Stimulated activated naive CD8-positive, alpha-beta T cell treated with anti-CD3 and anti-CD28 coated beads, Interleukin-15, Interleukin-2, amounts not matched to agents 100 U/mL and 50 U/mL, for 24 hours (primary cell): ENCODE results near the gene YPEL2.

Experiments used
- ATAC-seq: fragments of 150-1000 bp; cut with Tn5 transposase; one replicate; pipeline ENCODE4 v1.10.0; 2021
- DNase-seq: peaks from one replicate; pipeline ENCODE4 v3.0.0; 2021

YPEL2 gene

DNA sequence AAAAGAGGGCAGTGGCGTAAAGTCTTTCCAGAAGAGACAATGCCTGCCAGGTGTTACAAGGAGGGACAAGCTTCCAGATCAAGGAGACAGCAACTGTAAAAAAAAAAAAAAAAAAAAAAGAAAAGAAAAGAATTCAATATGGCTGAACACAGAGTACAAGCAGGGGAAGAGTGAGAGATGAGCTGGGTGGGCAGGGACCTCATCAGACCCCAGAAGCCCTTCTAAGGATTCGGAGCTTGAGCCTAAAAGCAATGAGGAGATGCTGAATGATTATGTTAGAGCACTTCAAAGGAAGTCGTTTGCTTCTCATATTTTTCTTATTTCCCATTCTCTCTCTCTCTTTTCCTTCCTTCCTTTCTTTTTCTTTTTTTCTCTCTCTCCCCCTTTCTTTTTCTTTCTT lies 103.0 kb downstream of the YPEL2 start:
- ATAC-seq (no peak), DNase-seq (no peak)

DNA sequence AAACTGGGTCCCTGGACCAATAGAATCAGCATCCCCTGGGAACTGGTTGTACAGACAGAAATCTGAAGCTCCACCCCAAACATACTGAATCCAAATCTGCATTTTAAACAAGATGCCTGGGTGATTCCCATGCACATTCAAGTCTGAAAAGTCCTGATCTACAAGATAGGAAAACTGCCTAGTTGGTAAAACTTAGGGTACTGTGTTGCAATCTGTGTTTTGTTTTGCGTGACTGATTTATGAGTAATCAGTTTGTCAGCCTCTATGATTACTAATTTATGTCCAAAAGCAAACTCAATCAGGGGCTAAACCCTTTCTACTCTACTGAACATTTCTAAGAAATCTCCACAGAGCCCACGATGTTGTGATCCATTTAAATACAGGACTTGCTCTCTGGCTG lies 103.8 kb downstream of the YPEL2 start:
- DNase-seq (no peak), ATAC-seq (peak; percentile 90)

DNA sequence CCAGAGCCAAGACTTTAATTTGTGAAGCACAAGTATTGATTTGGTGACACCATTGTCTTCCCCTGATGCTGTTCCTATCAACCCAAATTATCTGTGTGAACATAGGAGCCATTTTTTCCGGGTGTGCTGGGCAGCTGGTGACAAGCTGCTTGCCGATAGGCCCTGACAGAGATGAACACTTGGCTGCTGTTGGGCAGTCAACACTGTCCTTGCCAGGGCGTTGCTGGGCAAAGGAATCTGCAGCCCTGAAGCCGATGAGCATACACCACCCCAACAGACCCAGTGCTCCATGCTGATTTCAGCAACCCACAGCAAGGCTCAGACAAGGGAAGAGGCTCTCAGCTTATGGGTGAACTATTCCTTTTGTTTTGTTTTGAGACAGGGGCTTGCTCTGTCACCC lies 105.4 kb downstream of the YPEL2 start:
- ATAC-seq (no peak), DNase-seq (no peak)

DNA sequence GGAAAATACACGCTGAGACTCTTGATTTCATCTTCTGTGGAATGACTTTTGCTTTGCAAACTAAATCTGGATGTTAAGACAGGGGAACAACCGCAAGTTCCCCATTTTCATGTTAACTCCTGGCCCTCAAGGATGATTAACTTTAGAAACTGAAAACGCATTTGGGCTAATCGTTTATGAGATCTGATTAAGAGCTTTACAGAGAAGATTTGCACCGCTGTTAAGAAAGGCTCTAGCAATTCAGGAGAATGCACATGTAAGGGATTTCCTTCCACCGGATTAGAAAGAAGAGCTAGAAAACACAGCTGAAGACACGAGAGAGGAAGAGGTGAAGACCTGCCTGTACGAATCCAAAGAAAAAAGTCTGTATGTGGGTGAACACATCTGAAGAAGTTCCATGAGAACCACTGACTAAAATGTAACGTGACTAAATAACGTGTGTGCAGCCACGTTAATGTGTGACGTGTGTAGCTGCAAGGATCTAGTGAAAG lies 106.4 kb downstream of the YPEL2 start:
- DNase-seq (no peak), ATAC-seq (no peak)

DNA sequence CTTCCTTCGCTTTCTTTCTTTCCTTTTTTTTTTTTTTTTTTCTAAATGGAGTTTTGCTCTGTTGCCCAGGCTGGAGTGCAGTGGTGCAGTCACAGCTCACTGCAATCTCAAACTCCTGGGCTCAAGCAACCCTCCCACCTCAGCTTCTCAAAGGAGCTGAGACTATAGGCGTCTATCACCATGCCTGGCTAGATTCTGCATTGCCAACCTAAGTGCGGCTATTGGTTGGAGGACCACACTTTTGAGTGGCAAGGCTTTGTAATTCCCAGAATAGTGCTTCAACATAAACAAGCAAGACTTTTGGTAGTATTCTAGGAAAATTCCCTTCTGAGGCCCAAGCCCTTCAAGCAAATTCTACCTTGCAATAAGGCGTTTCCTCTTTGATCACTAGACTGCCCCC lies 107.8 kb downstream of the YPEL2 start:
- ATAC-seq (no peak), DNase-seq (no peak)

DNA sequence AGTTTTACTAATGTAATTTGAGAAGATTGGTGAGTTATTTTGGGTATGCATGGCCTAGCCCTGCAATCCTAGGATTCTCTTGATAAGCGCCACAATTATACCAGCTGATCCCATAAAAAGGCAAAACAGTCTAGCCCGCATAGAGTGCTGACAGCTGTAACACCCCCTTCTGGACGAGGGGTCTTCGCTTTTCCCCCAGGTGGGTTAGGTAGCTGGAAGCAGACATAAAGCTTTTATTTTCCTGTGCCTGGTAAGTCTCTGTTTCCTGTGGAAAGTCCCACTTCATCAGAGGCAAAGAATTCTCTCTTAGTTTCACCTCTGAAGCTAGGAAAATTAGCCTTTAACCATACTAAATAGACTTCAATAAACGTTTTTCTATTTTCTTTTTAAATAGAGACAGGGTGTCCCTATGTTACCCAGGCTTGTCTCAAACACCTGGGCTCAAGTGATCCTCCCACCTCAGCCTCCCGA lies 108.3 kb downstream of the YPEL2 start:
- DNase-seq (no peak), ATAC-seq (no peak)

DNA sequence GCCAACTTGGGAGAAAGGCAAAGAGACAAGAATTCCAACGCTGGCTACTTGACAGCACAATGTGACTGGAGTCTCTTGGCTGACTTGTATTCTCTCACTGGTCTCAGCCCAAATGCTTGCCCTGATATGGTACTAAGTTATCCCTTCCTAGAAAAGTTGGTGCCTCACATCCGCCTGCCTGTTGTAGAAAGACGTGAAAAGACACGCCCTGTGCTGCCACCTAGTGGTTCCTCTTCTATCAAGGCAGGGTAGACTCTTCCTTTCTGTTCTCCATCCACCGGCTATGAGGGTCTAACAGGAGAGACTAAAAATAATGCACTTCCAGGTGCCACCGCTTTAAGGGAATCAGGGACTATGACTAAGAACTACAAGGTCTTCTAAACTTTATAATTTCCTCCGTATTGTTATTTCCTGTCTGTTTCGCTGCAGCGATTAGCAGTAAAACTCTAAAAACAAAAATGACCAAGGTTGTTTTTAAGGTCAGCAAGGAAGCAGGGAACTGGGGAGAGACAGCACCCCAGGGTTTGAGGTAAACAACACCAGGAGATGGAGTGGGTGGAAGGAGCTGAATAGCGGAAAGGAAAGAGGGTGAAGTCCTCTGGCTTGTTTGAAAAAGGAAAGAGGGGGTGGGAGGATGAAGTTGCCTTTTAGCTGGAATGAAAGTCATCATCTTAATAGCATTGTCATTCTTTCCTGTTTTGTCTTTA lies 109.5 kb downstream of the YPEL2 start:
- ATAC-seq (peak; percentile 96), DNase-seq (peak; percentile 89)

DNA sequence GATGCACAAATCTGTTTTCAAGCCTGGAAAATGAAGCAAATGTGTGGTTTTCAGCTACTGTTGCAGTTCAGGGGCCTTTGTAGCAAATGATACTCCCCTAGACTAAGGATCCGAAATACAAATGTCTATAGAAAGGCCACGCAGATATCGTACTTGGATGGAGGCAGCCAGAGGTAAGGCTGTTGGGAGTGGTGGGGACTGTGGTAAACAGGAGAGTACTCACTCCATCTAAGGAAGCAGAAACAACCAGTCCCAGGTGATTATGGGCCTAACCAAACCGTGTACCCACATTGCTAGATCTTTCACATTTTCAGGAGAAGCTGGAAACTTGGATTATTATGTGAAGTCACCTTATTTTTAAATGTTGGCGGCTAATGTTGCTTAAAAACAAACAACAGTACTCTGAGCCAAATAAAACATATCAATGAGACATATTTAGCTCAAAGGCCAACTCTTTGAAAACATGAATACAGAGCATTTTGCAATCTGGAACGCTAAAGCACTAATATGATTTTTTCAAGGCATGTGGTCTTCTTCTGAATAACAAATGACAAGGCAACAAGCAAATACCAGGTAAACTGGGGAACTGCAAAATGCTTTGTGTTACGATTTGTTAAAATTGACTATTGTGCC lies 110.1 kb downstream of the YPEL2 start:
- DNase-seq: no peak
- ATAC-seq: no peak

DNA sequence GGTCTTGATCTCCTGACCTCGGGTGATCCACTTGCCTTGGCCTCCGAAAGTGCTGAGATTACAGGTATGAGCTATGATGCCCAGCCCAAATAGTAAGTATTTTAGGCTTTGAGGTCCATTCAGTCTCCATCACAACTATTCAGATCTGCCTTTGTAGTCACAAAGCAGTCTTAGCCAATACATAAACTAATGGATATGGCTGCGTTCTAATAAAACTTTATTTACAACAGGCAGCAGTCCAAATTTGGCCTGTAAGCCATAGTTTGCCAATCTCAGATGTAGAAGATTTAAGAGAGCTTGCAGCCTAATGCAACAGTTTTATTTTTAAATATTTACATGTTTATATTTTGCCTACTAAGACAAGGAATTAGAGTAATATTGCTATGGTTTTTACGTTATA lies 111.7 kb downstream of the YPEL2 start:
- DNase-seq: no peak
- no peak for ATAC-seq
